HG02610 (cell line): Measurements from ENCODE around the gene CBARP.

ENCODE experiments used
- ATAC-seq: cut with Tn5 transposase; IDR thresholded peaks from one replicate; pipeline ENCODE4 v1.9.1; 2021; ENCODE audit warnings: mild to moderate bottlenecking, moderate library complexity; ENCODE audit not compliant: unreplicated experiment

Gene CBARP, protein sequence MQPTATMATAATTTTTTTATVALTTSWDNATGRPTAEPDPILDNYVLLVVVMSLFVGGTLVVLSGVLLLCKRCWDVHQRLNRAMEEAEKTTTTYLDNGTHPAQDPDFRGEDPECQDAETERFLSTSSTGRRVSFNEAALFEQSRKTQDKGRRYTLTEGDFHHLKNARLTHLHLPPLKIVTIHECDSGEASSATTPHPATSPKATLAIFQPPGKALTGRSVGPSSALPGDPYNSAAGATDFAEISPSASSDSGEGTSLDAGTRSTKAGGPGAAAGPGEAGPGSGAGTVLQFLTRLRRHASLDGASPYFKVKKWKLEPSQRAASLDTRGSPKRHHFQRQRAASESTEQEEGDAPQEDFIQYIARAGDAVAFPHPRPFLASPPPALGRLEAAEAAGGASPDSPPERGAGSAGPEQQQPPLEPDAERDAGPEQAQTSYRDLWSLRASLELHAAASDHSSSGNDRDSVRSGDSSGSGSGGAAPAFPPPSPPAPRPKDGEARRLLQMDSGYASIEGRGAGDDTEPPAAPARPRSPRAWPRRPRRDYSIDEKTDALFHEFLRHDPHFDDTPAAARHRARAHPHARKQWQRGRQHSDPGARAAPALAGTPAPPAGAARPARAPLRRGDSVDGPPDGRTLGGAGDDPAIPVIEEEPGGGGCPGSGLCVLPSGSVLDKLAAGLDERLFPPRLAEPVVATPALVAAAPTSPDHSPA

DNA sequence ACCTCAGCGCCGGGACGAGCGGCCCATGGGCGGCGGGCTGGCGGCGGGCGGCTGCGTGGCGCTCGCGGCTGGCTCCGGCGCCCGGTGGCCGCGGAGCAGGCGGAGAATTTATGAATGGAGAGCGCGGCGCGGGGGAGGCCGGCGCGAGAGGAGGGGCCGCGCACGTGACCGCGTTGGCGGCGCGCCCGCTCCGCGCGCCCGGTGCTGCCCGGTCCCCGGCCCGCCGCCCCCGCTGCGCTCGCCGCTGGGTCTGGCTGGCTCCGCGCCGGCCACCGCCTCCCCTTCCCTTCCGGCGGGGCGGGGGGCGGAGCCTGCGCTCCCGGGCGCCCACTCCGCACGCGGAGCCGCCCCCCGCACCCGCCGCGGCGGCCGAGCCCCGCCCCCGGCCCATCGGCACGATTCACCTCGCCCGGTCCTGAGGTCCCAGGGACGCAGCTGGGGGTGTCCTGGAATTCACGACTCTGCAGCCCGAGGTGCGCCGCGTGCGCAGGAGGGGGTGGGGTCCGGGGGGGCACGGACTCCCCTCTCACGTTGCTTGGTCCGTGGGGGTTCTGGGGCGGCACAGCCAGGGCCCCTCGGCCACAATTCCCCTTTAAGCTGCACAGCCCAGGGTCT is at the start of gene CBARP:
Gene CBARP (minus strand): TSS at position 252 of the 615 bp plus-strand sequence. CDS start 1,905 bp downstream, outside the sequence.
- no peak for ATAC-seq

DNA sequence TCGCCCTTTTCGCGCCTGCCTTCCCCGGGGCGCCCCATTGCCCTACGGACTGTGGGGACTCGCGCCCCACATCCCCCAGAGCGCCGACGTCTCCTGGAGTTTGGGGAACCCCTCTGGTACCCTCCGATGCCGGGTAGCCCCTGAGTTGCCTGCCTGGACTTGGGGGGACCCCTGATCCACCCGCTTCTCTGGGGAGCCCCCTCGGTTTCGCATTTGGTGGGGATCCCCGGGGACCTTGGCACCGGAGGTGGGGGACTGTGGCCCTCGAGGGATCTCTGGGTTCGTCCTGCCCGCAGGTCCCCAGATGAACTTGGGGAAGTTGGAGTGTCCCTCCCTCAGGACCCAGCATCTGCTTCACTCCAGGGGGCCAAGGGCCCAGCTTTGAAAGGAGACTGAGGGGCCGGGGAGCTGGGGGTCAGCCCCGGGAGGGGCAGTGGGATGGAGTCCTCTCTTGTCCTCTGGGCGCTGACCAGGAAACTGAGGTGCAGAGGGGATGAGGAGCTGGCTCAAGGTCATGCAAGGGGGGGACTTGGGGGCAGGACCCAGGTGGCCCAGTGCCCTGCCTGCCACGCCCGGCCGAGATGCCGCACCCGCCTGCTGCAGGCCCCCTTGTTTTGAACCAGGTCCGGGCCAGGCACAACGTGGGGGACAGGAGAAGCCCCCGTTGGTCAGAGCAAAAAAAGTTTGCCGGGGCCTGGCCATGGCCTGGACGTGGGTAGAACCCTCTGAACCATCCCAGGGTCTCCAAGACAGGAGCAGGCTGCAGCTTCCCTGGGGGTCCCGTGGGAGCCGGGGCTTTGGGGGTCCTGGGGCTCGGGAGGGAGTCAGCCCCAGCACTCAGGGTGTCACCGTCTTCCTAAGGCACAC is 48.9 kb upstream of the CBARP start:
- no peak for ATAC-seq

DNA sequence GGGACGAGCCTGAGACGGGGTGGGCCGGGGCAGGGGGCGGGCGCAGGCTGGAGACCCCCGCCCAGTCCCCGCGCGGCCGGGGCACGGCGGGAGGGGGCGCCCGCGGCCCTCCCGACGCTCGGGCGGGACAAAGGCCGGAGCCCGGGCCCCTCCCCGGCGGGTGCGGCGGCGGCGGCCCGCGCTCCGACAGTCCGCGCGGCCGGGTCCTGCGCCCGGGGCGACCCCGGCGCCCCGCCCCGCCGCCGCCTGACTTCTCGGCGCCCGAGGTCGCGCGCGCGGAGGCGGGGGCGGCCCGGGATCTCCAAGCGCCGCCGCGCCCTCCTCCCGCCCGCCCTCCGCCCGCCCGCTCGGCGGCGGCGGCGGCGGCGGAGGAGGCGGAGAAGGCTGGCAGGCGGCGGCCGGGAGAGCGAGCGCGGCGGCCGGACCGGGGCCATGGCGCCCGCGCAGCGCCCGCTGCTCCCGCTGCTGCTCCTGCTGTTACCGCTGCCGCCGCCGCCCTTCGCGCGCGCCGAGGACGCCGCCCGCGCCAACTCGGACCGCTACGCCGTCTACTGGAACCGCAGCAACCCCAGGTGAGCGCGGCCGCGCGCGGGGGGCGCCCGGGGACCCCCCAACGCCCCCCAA is 48.0 kb upstream of the CBARP start, which contains the start of gene EFNA2:
Gene EFNA2 (plus strand): TSS at position 137 of the 624 bp plus-strand sequence. CDS start 296 bp downstream, at position 433.
- no peak for ATAC-seq

DNA sequence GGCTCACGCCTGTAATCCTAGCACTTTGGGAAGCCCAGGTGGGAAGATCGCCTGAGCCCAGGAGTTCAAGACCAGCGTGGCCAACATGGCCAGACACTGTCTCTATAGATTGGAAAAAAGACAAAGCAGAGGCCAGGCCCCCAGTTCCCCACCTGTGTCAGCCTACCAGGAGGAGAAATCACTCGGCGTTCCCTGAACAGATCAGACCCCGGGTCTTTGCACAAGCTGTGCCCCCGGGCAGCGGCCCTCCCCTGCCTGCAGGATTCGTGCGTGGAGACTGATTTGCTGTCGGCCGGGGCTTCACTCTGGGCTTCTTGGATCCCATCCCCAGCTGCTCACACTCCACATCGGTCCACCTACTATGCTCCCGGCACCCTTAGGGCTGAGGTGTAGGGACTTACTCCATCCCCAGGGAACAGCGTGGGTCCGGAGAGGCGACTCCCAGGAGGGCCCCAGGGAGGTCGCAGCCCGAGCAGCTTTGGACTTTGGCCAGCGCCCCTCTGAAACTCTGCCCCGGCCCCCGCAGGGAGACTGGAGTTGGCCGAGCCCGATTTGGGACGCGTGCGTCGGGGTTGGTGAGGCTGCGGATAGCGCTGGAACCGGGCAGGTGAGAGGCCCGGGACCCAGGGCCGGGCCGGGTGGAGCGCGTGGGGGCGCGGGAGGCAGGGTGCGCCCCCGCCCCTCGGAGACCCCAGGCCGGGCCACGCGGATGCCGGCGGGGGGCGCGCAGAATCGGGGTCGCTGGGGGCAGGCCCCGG is 47.4 kb upstream of the CBARP start:
- ATAC-seq, result no peak

DNA sequence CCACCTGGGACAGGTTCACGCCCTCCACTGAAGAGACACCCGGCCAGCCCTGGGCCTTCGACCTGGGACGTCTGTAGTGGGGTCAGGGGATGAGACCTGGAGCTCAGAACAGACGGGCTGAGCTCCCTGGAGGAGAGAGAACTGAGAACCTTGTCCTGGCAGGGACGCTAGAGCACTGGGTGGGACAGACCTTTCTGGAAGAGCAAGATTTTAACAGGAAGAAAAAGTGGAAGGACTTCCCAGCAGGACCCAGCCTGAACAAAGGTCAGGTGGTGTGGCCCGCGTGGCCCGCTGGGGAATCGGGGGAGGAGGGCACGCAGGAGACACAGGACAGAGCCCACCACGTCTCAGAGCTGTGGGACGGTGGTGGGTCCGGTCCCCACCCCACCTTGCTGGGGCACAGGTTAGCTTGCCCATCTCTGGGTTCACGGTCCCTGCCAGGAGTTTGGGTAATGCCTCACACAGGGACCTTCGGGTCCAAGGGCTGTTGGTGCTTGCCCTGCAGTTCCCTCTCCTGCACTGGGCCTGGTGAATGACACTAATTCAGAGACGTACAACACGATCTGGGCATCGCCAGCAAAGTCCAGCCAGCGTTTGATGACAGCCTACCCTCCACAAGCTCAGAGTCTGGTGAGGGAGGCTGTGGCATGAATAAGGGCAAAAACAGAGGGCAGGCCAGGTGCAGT is 46.6 kb upstream of the CBARP start:
- ATAC-seq, result no peak

DNA sequence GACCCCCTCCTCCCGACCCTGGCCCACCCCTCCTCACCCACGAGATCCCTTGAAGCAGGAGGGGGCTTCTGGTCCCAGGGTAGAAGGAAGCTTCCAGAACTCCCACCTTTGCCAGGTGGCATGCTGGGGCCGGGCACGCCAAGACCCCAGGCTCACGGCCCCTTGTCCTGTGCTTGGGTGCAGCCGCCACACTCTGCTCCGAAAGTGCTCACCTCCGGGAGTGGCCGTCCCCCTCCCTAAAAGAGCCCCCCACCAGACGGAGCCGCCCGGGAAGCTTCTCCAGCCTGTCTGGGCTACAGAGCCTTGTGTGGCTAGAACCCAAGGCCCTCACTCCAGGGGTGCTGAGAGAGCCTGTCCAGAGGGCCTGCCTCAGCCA is 46.1 kb upstream of the CBARP start:
- ATAC-seq, result no peak

DNA sequence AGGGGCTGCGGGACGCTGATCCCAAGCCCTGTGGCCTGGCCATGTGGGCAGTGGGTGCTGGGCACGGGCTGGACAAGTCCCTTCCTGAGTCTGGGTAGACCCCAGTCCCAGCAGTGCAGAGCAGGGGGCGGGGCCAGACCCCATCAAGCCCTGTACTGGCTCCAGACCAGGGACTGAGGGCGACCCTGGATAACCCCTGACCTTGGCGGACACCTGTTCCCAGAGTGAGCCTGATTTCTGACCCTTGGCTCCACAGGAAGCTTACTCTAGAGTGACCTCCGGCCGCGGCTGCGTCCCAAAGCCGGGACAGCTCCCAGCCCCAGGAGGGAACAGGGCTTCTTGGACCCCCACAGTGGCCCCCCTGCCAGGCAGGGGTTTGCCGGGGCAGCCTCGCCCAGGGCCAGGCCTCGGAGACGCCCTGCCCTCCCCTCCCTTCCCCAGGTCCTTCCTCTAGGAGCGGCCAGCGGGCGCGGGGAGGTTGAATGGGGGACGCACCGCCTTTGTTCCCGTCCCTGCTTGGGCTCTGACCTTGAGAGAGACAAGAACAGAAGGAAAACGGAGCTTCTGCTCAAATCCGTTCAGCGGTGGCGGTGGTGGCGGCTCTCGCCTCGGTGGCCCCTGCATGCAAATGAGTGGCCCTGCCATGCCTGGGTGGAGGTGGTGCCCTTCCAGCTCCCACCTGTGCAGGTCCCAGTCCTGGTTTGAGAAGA is 45.6 kb upstream of the CBARP start:
- no peak for ATAC-seq

DNA sequence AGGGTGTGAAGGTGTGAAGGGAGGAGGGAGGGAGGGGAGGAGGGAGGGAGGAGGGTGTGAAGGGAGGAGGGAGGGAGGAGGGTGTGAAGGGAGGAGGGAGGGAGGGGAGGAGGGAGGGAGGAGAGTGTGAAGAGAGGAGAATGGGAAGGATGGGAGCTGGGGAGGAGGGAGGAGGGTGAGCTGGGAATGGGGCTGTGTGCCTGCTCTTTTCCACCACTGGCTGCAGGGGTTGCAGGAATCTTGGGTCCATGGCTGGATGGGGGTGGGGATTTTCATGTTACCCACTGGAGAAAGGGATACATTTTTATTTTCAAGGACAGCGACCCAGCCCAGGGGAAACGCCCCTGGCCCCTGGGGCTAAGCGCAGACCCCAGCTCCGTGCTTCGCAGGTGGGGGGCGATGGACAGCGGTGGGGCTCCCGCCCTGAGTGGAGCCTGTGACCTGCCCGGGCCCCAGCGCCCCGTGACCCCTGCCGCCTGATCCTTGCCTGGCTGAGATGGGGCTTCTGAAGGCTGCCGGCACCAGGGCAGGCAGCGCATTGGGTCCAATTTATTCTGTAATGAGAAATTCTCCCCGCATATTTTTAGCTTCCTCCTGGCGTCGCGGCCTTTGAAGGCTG is 44.9 kb upstream of the CBARP start:
- ATAC-seq, result no peak

DNA sequence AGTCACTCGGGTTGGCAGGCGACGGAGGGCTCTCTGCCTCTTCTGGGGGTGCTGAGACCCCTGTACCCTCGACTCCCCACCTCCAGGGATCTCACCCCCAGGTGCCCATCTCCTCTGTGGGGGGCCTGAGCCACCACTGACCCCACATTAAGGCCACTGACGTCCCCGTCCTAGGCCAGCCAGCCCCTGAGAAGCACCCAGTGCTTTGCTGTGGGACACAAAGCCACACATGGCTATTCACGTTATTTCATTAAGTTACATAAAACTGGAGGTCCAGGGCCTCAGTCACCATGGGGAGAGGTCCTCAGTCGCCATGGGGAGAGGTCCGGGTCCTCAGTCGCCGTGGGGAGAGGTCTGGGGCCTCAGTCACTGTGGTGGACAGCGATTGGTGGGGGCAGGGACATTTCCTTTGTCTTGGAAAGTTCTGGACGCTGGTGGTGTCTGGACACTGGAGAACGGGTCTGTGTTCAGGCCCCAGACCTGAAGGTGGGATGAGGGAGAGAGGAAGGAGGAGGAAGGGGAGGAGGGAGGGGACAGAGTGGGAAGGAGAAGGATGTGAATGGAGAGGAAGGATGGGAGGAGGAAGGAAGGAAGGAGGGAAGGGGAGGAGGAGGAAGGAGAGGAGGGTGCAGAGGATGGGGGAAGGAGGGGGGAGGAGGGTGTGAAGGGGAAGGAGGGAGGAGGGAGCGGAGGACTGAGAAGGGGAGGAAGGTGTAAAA is 43.9 kb upstream of the CBARP start:
- no peak for ATAC-seq

DNA sequence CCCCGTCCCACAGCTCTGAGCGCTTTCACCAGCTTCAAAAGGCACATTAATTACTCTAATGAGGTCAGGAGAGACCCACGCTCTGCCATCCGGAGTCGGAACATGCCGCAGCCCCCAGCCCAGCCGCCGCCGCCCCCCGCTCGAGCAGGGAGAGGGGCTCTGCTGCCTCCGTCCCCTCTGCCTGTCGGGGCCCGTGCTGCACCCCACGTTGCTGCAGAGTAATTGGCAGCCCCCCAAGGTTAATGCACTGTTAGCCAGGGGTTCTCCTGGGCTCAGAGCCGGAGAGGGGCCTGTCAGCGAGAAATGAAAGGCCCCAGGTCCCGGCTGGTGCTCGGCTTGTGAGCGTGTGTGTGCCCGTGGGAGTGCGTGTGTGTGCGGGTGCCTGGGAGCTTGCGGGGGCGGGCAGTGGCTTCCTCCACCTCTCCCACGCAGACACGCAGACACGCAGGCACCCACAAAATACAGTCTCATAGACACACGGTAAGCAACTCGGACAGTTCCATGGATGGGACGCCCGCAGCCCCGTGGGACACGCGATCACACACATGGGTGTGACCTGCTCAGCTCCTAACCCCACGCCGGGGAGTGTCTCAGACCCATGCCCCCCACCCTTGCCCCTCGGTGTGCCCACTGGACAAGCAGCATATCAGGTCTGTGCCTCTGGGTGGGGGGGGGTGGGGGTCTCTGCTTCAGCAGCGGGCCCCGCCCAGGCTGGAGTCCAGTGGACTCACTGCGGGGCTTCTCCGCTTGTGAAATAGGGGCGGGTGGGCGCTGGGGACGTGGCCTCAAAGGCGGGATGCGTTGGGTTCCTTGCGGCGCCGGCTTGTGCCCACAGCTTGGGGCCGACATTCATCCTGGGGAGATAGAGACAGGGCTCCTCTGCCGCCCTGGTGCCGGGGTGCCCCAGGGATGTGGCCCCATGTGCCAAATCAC is 43.1 kb upstream of the CBARP start:
- no peak for ATAC-seq

DNA sequence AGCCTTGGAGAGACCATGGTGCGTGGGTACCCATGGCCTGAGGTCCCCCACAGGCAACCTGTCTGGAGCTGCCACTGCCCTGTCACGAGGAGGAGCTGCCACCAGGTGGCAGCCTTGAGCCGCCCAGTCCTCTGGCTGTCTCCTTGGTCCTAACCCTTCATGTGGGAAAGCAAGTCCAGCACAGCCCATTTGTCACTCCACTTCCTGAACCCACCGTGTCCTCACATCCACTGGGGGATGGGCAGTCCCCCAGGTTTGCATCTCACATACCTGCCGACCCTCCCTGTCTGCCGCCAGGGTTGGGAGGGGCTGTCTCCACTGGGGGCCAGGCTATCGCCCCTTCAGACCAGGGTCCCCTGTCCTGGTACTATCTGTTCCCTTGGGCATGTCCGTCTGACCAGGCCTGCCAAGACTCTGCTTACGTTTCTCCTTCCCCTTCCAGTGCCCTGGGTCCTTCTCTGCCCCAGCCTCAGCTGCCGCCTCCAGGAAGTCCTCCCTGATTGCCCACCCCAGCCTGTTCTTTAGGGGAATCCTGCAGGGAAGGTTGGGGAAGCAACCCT is 42.1 kb upstream of the CBARP start:
- no peak for ATAC-seq

DNA sequence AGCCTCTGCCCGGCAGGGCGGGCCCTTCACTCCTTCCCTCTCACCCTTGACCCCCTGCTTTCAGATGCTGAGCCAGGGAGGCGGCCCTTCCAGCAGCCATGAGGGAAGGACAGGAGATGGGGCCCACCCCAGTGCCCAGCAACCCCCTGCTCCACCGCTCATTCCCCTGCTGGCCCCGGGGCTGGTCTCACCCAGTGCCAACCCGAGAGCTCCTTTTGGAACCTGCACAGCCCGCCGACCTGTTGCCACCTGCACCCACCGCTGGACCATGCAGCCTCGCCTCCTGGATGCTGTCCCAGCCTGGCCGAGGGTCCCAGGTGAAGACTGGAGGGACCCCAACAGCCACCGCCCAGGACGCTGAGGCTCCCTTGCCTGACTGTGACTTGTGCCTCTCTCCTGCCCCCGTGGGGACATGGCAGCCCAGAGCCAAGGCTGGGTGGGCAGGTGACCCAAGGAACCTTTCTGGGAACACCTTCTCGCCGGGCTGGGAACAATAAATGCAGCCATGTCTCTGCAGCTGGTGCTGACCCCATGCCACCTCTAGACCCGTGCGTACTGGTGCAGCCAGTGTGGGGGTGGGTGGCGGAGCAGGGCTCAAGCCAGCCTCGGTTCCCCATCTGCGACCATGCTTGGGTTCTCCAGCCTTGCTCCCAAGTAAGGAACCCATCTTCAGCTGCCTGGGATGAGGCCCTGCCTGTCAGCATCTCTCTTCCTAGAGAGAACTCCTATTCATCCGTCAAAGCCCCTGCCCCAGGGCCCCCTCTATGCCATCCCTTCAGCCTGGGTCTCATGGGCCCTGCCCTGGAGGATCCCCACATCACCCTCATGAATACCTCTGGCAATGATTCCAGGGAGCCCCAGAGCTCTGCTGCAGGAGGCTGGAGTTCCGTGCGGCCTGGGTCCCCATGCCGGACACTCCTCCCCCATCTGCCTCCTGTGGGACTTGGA is 41.2 kb upstream of the CBARP start:
- ATAC-seq, result no peak

DNA sequence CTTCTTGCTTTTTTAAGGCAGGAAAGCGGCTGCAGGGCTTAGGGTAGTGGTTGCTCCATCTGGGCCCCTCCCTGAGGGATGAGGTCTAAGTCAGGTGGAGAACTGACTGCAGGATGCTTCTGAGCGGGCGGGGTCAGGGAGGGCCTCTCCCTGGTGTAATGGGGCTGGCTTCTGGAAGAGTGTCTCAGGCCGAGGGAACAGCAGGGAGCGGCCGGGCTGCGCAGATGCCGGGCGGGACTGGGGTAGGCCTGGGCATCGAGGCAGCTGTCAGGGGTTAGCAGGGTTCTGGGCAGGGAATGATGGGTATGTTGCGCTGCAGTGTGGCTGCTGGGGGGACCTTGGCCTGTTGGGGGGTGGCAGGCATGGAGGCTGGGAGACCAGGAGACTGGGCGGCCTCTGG is 40.3 kb upstream of the CBARP start:
- no peak for ATAC-seq

DNA sequence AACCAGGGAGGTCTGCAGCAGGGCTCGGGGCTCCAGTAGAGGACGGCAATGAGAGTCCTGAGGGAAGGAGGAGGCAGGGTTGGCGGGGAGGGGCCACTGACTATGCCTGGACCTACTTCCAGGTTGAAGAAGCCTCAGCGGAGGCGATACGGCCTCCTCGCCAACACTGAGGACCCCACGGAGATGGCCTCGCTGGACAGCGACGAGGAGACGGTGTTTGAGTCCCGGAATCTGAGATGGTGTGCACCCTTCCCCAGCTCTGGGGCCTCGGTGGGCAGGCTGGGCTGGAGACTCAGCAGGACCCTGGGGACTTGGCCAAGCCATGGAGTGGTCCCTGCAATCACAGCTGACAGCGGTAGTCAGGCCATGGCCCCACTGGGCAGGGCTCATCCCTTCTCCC is 39.3 kb upstream of the CBARP start:
- ATAC-seq, result no peak

DNA sequence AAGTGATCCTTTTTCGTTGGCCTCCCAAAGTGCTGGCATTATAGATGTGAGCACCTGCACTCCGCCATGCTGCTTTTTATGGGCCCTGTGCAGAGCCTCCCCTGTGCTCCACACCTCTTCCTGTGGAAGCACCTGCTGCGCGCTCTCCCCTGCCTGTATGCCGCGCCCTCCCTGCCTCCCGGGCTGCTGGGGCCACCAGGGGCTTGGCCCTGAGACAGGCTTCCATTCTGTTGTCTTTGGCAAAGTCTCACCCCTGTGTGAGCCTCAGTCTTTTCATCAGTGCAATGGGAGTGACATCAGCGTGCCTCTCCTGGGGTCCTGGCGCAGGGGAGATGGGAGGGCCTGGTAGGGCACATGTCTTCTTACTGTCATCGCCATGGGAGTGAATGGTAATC is 38.8 kb upstream of the CBARP start:
- ATAC-seq, result no peak
